GM23338 (cell line): ENCODE data around the gene CPE. TPM values are rescaled to one million over a fixed set of nuclear protein-coding genes. Genes with fewer than 3 reads are reported as not detected.

Experiments used
- ATAC-seq: fragments of 200-7000 bp; cut with Tn5 transposase; 3 replicates; pipeline ENCODE4 v1.9.1; 2020
- DNase-seq: peaks from one replicate; pipeline ENCODE4 v3.0.0-alpha.2; 2015; ENCODE audit warnings: low spot score
- H2AFZ ChIP-seq: fragments of 200-600 bp; sonication (generic); 2 replicates; pipeline ENCODE4 v1.8.0; 2016; ENCODE audit warnings: antibody characterized with exemption, mild to moderate bottlenecking, moderate library complexity
- H3F3A ChIP-seq: fragments of 200-600 bp; sonication (generic); replicated peaks from 2 replicates; pipeline ENCODE4 v1.8.0; 2017; ENCODE audit warnings: antibody characterized with exemption, mixed run types, low read depth
- H3K27ac ChIP-seq: fragments of 200-600 bp; sonication (generic); 2 replicates; pipeline ENCODE4 v1.6.1; 2016; ENCODE audit warnings: low read depth
- H3K27me3 ChIP-seq: fragments of 200-600 bp; sonication (generic); 2 replicates; pipeline ENCODE4 v1.8.0; 2016; ENCODE audit warnings: mild to moderate bottlenecking, mixed run types, moderate library complexity; ENCODE audit not compliant: insufficient read depth
- H3K36me3 ChIP-seq: fragments of 200-600 bp; sonication (generic); 2 replicates; pipeline ENCODE4 v1.8.0; 2016; ENCODE audit warnings: mild to moderate bottlenecking; ENCODE audit not compliant: insufficient read depth
- H3K4me1 ChIP-seq: fragments of 200-600 bp; sonication (generic); 2 replicates; pipeline ENCODE4 v1.8.0; 2016; ENCODE audit warnings: mild to moderate bottlenecking, moderate library complexity; ENCODE audit not compliant: insufficient read depth
- H3K4me2 ChIP-seq: fragments of 200-600 bp; sonication (generic); 2 replicates; pipeline ENCODE4 v1.7.1; 2017; ENCODE audit warnings: mixed run types
- H3K4me3 ChIP-seq: fragments of 200-600 bp; sonication (generic); 2 replicates; pipeline ENCODE4 v1.6.1; 2016; ENCODE audit warnings: mixed run types
- H3K79me2 ChIP-seq: fragments of 200-600 bp; sonication (generic); replicated peaks from 2 replicates; pipeline ENCODE4 v1.8.0; 2017; ENCODE audit warnings: mild to moderate bottlenecking; ENCODE audit not compliant: insufficient read depth
- H3K9me2 ChIP-seq: fragments of 200-600 bp; sonication (generic); 2 replicates; pipeline ENCODE4 v1.8.0; 2017; ENCODE audit not compliant: insufficient read depth
- H4K20me1 ChIP-seq: fragments of 200-600 bp; sonication (generic); replicated peaks from 2 replicates; pipeline ENCODE4 v1.8.0; 2017; ENCODE audit warnings: mild to moderate bottlenecking; ENCODE audit not compliant: insufficient read depth
- H3K27ac Mint-ChIP-seq: 2 replicates; pipeline ENCODE4 v1.8.0; 2020; ENCODE audit warnings: inconsistent platforms, mild to moderate bottlenecking, moderate library complexity, mixed read lengths
- H3K27me3 Mint-ChIP-seq: 3 replicates; pipeline ENCODE4 v1.8.0; 2022; ENCODE audit warnings: low read depth, mild to moderate bottlenecking, moderate library complexity, mixed read lengths, inconsistent platforms; ENCODE audit not compliant: insufficient read depth, poor library complexity
- H3K36me3 Mint-ChIP-seq: 3 replicates; pipeline ENCODE4 v1.8.0; 2021; ENCODE audit warnings: low read depth, mild to moderate bottlenecking, inconsistent platforms, moderate library complexity, mixed read lengths
- H3K4me1 Mint-ChIP-seq: 3 replicates; pipeline ENCODE4 v1.8.0; 2020; ENCODE audit warnings: mild to moderate bottlenecking, inconsistent platforms, mixed read lengths
- H3K4me3 Mint-ChIP-seq: 3 replicates; pipeline ENCODE4 v1.8.0; 2021; ENCODE audit warnings: moderate library complexity, mild to moderate bottlenecking, inconsistent platforms, mixed read lengths
- H3K9me3 Mint-ChIP-seq: 3 replicates; pipeline ENCODE4 v1.8.0; 2020; ENCODE audit warnings: moderate library complexity, mild to moderate bottlenecking, inconsistent platforms, mixed read lengths
- CREB1 ChIP-seq: fragments of 250-450 bp; sonication (Bioruptor Pico); IDR thresholded peaks from 2 replicates; pipeline ENCODE4 v1.5.0; 2020; ENCODE audit warnings: low read depth, mild to moderate bottlenecking, moderate library complexity
- EZH2 ChIP-seq: fragments of 200-600 bp; sonication (generic); IDR thresholded peaks from one replicate; pipeline ENCODE4 v1.8.0; 2017; ENCODE audit warnings: antibody characterized with exemption, mild to moderate bottlenecking, low read depth; ENCODE audit not compliant: unreplicated experiment
- EZH2phosphoT487 ChIP-seq: fragments of 200-600 bp; sonication (generic); IDR thresholded peaks from one replicate; pipeline ENCODE4 v1.8.1; 2018; ENCODE audit warnings: antibody characterized with exemption; ENCODE audit not compliant: unreplicated experiment
- JUNB ChIP-seq: IDR thresholded peaks from one replicate; pipeline ENCODE4 v1.6.1; 2016; ENCODE audit warnings: antibody characterized with exemption; ENCODE audit not compliant: unreplicated experiment
- NANOG ChIP-seq: IDR thresholded peaks from 2 replicates; pipeline ENCODE4 v1.6.1; 2016; ENCODE audit warnings: antibody characterized with exemption, borderline replicate concordance
- POLR2AphosphoS5 ChIP-seq: IDR thresholded peaks from 2 replicates; pipeline ENCODE4 v1.6.1; 2016; ENCODE audit warnings: antibody characterized with exemption, low read depth
- ZNF331 ChIP-seq: fragments of 250-450 bp; sonication (Bioruptor Pico); IDR thresholded peaks from 2 replicates; pipeline ENCODE4 v1.5.0; 2020; ENCODE audit warnings: low read depth, mild to moderate bottlenecking, moderate library complexity
- polyA plus RNA-seq: library from polyadenylated mRNA; unstranded; fragments of >200 nt; fragmentation: Nextera tagmentation; extraction: Ambion mirVana; gene quantifications from 2 replicates; pipeline ENCODE4 v1.2.1, GENCODE V29; 2016
- total RNA-seq: library from RNA; depleted of rRNA; stranded (reverse); fragments of >200 nt; shearing (Covaris generic); gene quantifications from 2 replicates; pipeline ENCODE4 v1.2.3, GENCODE V29; 2014
- TF ChIP-seq, protein P1 (sequence below), 2 experiments: fragments of 200-600 bp in 1 of 2; sonication (generic) in 1 of 2; conservative IDR thresholded peaks; 2 replicates each; pipeline versions ENCODE4 v1.5.1 to v1.6.1; 2016 to 2017; ENCODE audit warnings: antibody characterized with exemption in 2 of 2, low read depth in 2 of 2, mild to moderate bottlenecking in 2 of 2, moderate library complexity in 1 of 2
- TF ChIP-seq, protein P2 (sequence below): fragments of 250-450 bp; sonication (Bioruptor Pico); IDR thresholded peaks from 2 replicates; pipeline ENCODE4 v1.5.0; 2020; ENCODE audit warnings: mild to moderate bottlenecking, moderate library complexity

Gene CPE
- total and polyA plus RNA-seq, 2 experiments from 2014 or later = 10.3 to 16.5 TPM

DNA sequence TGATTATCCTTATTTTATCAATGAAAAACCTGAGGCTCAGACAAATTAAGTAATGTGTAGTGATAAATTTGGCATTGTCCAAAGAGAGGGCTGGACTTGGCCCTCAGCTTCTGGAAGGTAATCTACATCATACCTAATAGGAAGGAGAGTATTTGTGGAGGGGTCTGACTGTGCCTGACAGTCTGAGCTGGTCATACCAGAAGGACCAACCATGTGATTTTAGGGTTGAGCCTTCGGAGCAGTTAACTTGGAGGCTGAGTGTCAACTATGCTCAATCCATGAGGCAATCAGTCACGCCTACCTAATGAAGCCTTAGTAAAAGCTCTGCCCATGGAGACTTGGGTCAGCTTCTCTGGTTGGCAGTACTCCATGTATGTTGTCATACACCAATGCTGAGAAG lies 136.4 kb downstream of the CPE start (continued):
- TF ChIP-seq POLR2AphosphoS5 (no peak), JUNB (no peak), EZH2phosphoT487 (no peak), EZH2 (no peak), ZNF331 (CRISPR knock-in tag) (no peak), NANOG (no peak), CREB1 (CRISPR knock-in tag) (no peak)
- TF ChIP-seq, protein P1, sequence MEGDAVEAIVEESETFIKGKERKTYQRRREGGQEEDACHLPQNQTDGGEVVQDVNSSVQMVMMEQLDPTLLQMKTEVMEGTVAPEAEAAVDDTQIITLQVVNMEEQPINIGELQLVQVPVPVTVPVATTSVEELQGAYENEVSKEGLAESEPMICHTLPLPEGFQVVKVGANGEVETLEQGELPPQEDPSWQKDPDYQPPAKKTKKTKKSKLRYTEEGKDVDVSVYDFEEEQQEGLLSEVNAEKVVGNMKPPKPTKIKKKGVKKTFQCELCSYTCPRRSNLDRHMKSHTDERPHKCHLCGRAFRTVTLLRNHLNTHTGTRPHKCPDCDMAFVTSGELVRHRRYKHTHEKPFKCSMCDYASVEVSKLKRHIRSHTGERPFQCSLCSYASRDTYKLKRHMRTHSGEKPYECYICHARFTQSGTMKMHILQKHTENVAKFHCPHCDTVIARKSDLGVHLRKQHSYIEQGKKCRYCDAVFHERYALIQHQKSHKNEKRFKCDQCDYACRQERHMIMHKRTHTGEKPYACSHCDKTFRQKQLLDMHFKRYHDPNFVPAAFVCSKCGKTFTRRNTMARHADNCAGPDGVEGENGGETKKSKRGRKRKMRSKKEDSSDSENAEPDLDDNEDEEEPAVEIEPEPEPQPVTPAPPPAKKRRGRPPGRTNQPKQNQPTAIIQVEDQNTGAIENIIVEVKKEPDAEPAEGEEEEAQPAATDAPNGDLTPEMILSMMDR (conservative IDR thresholded peaks at IDR 0.05; ENCODE audit: low read depth in 2 of 2) = no peak

DNA sequence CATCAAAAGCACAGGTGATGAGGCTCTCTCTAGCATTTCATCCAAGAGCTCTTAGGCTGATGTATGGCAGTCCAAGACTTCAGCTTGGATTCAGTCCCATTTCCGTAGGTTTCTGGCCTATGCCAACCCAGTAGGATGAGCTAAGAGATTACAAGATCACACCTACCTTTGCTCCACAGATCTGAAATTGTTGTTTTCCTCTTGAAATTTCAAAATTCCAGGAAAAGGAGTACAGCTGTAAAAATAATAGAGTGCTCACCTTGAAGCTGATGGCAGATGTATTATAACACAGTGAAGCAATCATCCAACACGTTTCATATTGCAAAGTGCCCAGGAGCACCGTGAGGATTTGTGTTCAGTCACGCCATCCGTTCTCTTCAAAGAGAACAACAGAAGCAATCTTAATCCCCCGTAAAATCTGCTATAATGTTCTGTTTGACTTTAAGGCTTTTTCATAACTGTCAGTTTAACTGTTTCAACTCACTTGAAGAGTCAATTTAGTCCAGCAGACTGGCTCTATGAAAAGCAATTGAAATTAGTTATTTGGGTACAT lies 137.5 kb downstream of the CPE start:
- H3K36me3 ChIP-seq = no peaks in the 10 kb centered on the region
- H4K20me1 ChIP-seq = no peaks in the 10 kb centered on the region
- no peaks in the 10 kb centered on the region for H3K79me2 ChIP-seq
- peaks cover 4% of the 10 kb centered on the region; the same call in 1 of the 2 replicates for H3K9me2 ChIP-seq
- H3K4me3 ChIP-seq = no peak overlapping the region
- no peaks in the 10 kb centered on the region for H3F3A ChIP-seq
- H3K36me3 Mint-ChIP-seq = no peaks in the 10 kb centered on the region
- H3K4me3 Mint-ChIP-seq = no peak overlapping the region
- H3K27me3 ChIP-seq = no peaks in the 10 kb centered on the region
- ATAC-seq (no peak), DNase-seq (no peak)
- H3K27ac Mint-ChIP-seq = no peak overlapping the region
- 0 out of 2 replicates have a peak overlapping the region, but pooled peaks have one; percentile 9 for H2AFZ ChIP-seq
- TF ChIP-seq, protein P2, sequence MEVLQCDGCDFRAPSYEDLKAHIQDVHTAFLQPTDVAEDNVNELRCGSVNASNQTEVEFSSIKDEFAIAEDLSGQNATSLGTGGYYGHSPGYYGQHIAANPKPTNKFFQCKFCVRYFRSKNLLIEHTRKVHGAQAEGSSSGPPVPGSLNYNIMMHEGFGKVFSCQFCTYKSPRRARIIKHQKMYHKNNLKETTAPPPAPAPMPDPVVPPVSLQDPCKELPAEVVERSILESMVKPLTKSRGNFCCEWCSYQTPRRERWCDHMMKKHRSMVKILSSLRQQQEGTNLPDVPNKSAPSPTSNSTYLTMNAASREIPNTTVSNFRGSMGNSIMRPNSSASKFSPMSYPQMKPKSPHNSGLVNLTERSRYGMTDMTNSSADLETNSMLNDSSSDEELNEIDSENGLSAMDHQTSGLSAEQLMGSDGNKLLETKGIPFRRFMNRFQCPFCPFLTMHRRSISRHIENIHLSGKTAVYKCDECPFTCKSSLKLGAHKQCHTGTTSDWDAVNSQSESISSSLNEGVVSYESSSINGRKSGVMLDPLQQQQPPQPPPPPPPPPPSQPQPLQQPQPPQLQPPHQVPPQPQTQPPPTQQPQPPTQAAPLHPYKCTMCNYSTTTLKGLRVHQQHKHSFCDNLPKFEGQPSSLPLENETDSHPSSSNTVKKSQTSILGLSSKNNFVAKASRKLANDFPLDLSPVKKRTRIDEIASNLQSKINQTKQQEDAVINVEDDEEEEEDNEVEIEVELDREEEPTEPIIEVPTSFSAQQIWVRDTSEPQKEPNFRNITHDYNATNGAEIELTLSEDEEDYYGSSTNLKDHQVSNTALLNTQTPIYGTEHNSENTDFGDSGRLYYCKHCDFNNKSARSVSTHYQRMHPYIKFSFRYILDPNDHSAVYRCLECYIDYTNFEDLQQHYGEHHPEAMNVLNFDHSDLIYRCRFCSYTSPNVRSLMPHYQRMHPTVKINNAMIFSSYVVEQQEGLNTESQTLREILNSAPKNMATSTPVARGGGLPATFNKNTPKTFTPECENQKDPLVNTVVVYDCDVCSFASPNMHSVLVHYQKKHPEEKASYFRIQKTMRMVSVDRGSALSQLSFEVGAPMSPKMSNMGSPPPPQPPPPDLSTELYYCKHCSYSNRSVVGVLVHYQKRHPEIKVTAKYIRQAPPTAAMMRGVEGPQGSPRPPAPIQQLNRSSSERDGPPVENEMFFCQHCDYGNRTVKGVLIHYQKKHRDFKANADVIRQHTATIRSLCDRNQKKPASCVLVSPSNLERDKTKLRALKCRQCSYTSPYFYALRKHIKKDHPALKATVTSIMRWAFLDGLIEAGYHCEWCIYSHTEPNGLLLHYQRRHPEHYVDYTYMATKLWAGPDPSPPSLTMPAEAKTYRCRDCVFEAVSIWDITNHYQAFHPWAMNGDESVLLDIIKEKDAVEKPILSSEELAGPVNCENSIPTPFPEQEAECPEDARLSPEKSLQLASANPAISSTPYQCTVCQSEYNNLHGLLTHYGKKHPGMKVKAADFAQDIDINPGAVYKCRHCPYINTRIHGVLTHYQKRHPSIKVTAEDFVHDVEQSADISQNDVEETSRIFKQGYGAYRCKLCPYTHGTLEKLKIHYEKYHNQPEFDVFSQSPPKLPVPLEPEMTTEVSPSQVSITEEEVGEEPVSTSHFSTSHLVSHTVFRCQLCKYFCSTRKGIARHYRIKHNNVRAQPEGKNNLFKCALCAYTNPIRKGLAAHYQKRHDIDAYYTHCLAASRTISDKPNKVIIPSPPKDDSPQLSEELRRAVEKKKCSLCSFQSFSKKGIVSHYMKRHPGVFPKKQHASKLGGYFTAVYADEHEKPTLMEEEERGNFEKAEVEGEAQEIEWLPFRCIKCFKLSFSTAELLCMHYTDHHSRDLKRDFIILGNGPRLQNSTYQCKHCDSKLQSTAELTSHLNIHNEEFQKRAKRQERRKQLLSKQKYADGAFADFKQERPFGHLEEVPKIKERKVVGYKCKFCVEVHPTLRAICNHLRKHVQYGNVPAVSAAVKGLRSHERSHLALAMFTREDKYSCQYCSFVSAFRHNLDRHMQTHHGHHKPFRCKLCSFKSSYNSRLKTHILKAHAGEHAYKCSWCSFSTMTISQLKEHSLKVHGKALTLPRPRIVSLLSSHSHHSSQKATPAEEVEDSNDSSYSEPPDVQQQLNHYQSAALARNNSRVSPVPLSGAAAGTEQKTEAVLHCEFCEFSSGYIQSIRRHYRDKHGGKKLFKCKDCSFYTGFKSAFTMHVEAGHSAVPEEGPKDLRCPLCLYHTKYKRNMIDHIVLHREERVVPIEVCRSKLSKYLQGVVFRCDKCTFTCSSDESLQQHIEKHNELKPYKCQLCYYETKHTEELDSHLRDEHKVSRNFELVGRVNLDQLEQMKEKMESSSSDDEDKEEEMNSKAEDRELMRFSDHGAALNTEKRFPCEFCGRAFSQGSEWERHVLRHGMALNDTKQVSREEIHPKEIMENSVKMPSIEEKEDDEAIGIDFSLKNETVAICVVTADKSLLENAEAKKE (CRISPR knock-in tag) = no peak
- no peak overlapping the region for H3K27ac ChIP-seq
- no peaks in the 10 kb centered on the region for H3K4me1 Mint-ChIP-seq
- H3K27me3 Mint-ChIP-seq = no peaks in the 10 kb centered on the region
- no peaks in the 10 kb centered on the region for H3K9me3 Mint-ChIP-seq
- no peaks in the 10 kb centered on the region for H3K4me1 ChIP-seq
- H3K4me2 ChIP-seq = no peak overlapping the region
